Kidney epithelial cell (primary cell): ENCODE data around the gene EIF3B. TPM values are rescaled to one million over a fixed set of nuclear protein-coding genes. Genes with fewer than 3 reads are reported as not detected.

ENCODE experiments used
- DNase-seq: peaks from one replicate; pipeline ENCODE4 v3.0.0-alpha.2; 2010; ENCODE audit warnings: low read depth
- H3K27me3 ChIP-seq: 2 replicates; pipeline ENCODE4 v1.6.0; 2011; ENCODE audit warnings: low read length; ENCODE audit not compliant: control insufficient read depth, insufficient read depth
- H3K36me3 ChIP-seq: 2 replicates; pipeline ENCODE4 v1.5.1; 2011; ENCODE audit warnings: low read length; ENCODE audit not compliant: control insufficient read depth, insufficient read depth
- H3K4me3 ChIP-seq: 2 replicates; pipeline ENCODE4 v1.5.1; 2011; ENCODE audit warnings: low read depth, mild to moderate bottlenecking, control low read depth, low read length
- CTCF ChIP-seq: IDR thresholded peaks from 2 replicates; pipeline ENCODE4 v1.5.1; 2011; ENCODE audit warnings: mild to moderate bottlenecking, moderate library complexity, low read length, control low read depth, inconsistent platforms; ENCODE audit not compliant: insufficient read depth, poor library complexity, severe bottlenecking
- total RNA-seq: library from RNA; depleted of rRNA; stranded (reverse); fragments of >200 nt; gene quantifications from 2 replicates; pipeline ENCODE4 v1.2.3, GENCODE V29; 2015

The EIF3B gene
- total RNA-seq, 1 donor from 2014 or later: 153 TPM

GRCh38 chr7:2405601-2406345, 51.1 kb downstream of the EIF3B start:
- Histone ChIP-seq H3K4me3 (no peak overlapping the region), H3K36me3 (no peaks in the 10 kb centered on the region), H3K27me3 (no peaks in the 10 kb centered on the region)
- TF ChIP-seq CTCF: no peak
- no peak for DNase-seq

- Histone ChIP-seq H3K36me3 (no peaks in the 10 kb centered on the region), H3K4me3 (no peak overlapping the region), H3K27me3 (no peaks in the 10 kb centered on the region)
- no peak for DNase-seq
- TF ChIP-seq CTCF: no peak
These were observed 55.3 kb downstream of the EIF3B start for GRCh38 chr7:2409745-2410414.

- no peak for DNase-seq
- H3K4me3 ChIP-seq: no peak overlapping the region
- no peaks in the 10 kb centered on the region for H3K27me3 ChIP-seq
- no peaks in the 10 kb centered on the region for H3K36me3 ChIP-seq
- no peak for TF ChIP-seq CTCF
These were observed 56.4 kb downstream of the EIF3B start for GRCh38 chr7:2411049-2411448.

GRCh38 chr7:2411815-2412586, 57.4 kb downstream of the EIF3B start:
- TF ChIP-seq CTCF: no peak
- no peak overlapping the region for H3K4me3 ChIP-seq
- no peak for DNase-seq
- H3K27me3 ChIP-seq: no peaks in the 10 kb centered on the region
- no peaks in the 10 kb centered on the region for H3K36me3 ChIP-seq

GRCh38 chr7:2412587-2413201, 58.1 kb downstream of the EIF3B start:
- no peak overlapping the region for H3K4me3 ChIP-seq
- H3K27me3 ChIP-seq: no peaks in the 10 kb centered on the region
- DNase-seq: no peak
- H3K36me3 ChIP-seq: no peaks in the 10 kb centered on the region
- TF ChIP-seq CTCF: no peak
